Activated CD4-positive, alpha-beta T cell treated with anti-CD3 and anti-CD28 coated beads for 1 hour (primary cell): ENCODE measurements around the gene FAM89B.

Experiments
- DNase-seq: peaks from one replicate; pipeline ENCODE4 v3.0.0-alpha.2; 2020

Gene FAM89B

GRCh38 chr11:65591939-65592857 is 19.9 kb downstream of the FAM89B start:
- DNase-seq: no peak

DNA sequence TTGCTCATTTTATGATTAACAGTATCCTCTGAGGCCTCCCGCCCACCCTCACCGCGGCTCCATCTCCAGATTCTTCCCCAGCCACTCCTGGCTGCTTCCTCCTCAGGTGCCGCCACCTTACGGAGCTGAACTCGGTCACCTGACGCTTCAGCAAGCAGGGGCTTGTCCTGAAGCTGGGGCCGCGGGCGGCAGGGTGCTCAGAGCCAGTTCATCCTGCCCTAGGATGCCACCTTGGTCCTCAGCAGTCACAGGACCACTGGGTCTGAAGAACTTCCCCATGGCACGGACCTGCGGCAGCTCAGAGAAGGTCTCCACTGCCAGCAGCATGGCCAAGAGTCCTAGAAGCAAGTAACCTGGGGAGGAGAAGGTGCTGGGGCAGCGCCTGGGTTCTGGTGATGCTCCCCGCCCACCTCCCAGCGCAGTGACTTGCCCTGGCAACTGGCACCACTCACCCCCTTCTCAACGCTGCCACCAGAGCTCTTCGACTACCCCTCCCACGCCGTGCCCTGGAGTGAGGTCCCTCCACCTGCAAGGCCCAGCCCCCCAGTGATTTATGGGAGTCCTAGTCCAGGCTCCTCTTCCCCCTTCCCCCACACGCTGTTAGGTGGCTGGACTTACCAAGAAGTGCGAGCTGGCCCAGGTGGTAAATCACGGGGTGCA is 20.6 kb downstream of the FAM89B start:
- DNase-seq: no peak

- no peak for DNase-seq
Observed at GRCh38 chr11:65593518-65594414, 21.4 kb downstream of the FAM89B start.

GRCh38 chr11:65595131-65595530 is 22.8 kb downstream of the FAM89B start:
- DNase-seq: no peak

GRCh38 chr11:65595543-65596281 is 23.4 kb downstream of the FAM89B start, which contains the start of gene KCNK7:
KCNK7 (minus strand) TSS chr11:65595800; CDS start chr11:65595772, 28 bp downstream.
- no peak for DNase-seq

- no peak for DNase-seq
Observed at GRCh38 chr11:65596520-65596919, 24.2 kb downstream of the FAM89B start.

DNA sequence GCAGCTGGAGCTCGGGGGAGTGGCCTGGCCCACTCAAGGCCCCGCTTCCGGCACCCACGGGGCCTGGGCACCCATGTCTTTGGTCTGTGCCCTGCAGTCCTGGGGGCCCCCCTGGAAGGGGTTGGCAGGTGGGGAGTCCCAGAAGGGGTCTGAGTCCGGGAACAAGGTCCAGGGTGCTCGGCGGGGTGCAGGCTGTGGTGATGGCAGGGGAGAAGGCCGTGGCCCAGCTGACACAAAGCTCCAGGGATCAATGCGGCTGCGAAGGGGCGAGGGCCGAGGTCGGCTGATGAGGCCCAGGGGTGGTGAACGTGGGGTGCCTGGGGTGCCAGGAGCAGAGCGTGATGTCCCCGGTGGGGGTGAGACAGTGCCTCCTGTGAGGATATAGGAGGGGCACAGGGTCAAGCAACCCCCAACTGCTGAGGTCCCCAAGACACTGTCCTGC is 25.9 kb downstream of the FAM89B start:
- no peak for DNase-seq

DNA sequence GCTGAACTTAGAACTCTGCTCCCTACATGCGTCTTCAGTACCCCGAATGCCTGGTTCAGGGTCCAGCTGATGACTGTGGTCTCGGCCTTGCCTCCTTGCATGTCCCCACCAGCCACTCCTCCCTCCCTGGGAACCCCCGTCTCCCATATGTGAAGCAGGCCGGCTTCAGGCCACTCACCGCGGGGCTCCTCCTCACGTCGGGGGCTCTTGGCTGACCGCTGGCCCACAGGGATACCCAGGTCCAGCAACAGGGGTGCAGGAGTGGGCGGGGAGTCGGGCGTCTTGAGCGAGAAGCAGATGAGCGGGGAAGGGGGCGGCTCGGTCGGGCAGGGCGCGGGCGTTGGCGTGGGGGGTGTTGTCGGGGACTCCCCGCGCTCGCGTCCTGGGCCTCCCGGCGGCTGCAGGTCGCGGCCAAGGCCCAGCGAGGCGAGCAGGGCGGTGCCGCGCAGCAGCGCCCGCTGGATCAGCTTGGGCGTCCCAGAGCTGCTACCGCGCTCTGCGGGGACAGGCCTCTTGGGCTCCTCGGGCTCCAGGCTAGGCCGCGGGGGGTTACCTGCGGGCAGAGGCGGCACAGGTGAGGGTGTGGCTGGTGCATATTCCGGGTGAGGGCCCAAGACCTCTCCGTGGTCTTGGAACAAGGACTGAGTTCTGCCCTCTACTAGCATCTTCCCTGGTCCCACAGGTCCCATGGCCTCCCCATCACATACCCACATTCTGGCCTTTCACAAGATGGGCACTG is 27.0 kb downstream of the FAM89B start:
- DNase-seq: no peak

DNA sequence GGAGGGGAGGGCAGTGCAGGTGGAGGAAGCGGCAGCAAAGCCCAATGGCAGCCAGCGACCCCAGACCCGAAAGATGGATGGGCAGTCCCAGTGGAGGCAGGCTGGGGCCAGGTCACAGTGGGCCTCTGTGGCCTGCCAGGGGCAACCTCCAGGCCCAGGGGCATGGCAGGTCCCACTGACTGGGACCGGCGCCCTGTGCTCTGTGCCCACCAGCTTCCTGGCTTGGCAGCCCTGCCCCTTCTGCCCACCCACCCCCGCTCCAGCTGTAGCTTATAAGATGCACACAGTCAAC is 27.6 kb downstream of the FAM89B start:
- DNase-seq: no peak

DNA sequence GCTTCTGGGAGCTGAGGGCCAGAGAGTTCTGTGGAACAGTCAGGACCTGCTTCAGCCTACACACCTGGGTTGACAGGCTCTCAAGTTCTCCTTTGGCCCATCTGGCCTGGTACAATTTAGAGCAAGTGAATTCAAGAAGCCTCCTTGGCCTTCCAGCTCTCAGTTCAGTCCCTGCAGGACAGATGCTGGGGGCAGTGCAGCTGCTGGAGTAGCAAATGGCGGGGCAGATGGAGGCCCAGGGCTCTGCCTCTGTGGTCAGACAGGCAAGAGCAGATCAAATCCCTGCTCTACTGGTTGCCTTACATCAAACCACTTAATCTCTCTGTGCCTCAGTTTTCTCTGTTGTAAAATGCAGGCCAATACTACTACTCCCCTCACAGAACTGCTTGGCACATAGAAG is 31.9 kb downstream of the FAM89B start:
- DNase-seq: no peak

DNA sequence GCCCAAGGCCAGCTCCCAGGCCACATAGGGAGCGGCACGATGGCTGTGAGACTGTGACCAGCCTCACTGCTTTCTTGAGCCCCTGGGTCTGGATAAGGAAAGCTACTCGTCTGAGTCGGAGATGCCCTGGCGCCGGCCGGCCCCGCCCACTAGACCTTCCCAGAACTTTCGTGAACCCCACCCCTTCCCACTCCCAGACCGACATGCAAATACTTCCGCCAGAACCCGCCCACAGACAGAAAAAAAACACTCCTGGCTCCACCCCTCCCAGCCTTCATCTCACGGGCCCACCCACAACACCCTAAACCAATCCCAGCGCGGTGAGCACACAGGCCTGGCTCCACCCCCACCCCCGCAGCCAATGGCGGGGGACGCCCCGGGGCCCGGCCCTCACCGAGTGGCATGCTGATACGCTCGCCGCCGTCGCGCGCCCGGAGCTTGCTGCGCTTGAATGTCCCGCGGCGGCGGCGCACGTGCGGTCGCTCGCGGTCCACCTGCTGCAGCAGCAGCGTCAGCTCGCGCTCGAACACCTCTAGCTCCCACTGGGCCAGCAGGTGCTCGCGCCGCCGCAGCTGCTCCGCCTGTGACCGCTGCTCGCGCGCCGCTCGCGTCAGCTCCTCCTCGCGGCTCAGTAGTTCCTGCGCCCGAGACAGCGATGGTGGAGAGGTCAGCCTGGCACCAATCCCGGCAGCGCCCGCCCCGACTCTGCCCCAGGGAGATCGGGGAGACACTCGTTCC is 34.7 kb downstream of the FAM89B start:
- no peak for DNase-seq

DNA sequence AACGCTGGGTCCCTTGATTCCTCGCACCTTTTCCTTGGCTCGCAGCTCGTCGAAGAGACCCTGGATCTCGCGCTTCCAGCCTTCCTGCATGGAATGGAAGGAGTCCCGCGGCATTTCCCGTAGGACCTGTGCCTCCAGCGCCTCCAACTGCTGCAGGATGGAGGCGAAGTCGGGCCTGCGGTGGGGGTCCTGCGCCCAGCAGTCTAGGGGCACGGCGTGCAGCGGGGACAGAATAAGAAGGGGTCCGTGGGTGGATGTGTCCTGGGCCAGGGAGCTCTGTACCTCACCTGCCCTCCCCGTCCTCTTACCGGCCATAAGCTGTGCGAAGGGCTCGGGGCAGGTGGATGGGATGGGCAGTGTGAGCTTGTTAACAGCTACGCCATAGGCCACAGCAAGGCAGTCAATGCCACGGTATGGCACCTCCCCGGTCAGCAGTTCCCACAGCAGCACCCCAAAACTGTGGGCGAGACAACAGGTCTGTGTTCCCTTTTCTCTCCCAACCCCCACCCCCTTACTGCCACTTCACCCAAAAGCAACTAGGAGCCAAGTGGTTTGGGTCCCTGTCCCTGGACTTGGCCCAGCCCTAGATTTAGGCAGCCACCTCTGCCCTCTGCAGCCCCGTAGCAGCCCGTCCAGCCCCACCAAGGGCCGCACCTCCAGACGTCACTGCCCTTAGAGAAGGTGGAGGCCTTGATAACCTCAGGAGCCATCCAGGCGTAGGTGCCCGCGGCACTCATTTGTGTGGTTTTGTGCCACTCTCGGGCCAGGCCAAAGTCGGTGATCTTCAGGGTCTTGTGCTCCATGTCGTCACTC is 35.5 kb downstream of the FAM89B start:
- no peak for DNase-seq

DNA sequence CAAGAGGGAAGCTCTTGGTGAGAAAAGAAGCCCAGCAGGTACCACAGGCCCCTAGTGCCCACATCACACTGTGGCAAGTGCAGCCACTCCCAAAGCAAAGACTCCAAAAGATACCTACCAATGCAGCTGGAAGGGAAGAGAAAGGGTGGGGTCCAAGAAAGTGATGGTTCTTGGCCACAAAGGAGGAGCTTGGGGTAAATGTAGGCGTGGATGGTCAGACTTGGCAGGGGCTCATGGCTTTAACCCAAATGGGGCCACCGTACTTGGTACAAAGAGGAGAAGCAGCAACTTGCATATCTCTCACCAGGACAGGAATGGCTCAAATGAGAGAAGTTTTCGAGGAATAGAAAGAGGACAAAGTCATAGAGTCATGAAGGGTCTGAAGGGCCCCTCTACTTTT is 36.9 kb downstream of the FAM89B start:
- no peak for DNase-seq

DNA sequence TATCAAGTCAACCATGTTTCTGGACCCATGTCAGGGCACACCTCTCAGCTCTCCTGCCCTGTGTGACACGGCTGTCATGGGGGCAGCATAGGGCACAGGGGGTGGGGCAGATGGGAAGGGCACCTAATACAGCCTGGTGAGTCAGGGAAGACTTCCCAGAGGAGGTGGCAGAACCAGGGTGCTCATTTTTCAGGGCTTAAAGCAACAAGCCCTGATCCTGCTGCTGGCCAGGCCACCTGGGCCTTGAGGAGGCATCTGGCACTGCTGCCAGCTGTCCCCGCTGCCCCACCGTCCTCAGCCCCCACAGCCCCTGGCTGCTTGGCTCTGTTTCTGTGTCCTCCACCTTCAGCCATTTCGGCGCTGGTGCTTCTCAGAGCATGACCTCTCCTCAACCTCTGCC is 37.3 kb downstream of the FAM89B start:
- DNase-seq: no peak

DNA sequence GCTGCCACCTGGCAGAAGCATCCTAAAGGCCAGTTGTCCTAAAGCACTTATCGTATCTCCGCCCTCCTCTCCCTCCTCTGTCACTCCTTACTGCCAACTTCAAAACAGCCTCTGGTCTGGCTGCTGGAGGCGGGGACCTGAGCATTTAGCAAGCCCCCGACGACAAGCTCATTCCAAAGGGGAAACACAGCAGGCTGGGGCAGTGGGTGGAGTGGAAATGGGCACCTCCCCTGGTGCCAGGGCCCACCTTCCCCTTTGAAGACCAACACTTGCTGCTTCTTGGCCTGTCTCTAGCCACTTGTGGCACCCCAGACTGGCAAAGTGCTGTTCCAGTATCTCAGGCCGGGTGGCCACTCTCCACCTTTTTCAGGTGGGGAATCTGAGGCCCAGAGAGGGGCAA is 38.1 kb downstream of the FAM89B start:
- no peak for DNase-seq

GRCh38 chr11:65611028-65611757 is 38.9 kb downstream of the FAM89B start:
- DNase-seq: no peak

- no peak for DNase-seq
Observed at GRCh38 chr11:65611758-65612603, 39.6 kb downstream of the FAM89B start.

DNA sequence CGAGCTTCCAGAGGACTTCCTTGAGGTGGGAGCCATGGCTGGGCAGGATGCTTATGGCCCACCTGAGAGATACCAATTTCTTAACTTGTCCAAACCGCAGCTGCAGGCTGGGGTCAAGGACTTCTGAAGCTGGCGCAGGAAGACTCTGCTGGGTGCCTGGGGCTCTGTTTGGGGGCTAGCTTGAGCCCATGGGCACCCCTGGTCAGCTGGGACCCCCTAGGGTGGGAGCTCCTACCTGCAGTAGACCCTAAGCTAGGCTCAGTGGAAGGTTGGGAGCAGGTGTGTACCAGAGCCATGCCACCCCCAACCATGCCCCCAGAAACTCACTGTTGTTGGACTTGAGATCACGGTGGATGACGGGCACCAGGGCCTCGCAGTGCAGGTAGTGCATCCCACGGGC is 40.4 kb downstream of the FAM89B start:
- DNase-seq: no peak
